ENCODE data around the gene GABRP. TPM values are rescaled to one million over a fixed set of nuclear protein-coding genes. Genes with fewer than 3 reads are reported as not detected.
A peak's percentile ranks its signal among the peaks of the same experiment; 100 is the strongest.

GABRP gene
- total RNA-seq, 6 experiments from 2014 or later, result not detected

- no peak for TF ChIP-seq CTCF (IDR thresholded peaks at IDR 0.05)
- Mint-ChIP-seq H3K9me3 (peaks cover 29% of the 10 kb centered on the region), H3K4me1 (ENCODE audit: low read depth) (peaks cover 20% of the 10 kb centered on the region), H3K27me3 (ENCODE audit: insufficient read depth) (no peaks in the 10 kb centered on the region; the same call in 1 of the 2 replicates), H3K27ac (peak overlapping the region; percentile 64; the same call in 1 of the 2 replicates), H3K4me3 (peak overlapping the region; percentile 83), H3K36me3 (ENCODE audit: low read depth) (peaks cover 14% of the 10 kb centered on the region)
- no peak for DNase-seq
Observed at GRCh38 chr5:170860818-170861666, 77.5 kb downstream of the GABRP start.

DNA sequence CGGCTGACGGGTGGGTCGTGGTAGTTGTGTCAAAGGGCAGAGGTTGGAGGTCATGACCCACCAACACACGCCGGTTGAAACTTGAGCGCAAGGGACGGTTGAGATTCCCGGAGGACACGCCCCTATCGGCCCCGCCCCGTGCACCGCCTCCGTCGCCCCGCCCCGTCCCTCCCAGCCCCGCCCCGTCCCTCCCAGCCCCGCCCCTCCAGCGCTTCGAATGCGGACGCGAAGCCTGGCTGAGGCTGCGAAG is 78.1 kb downstream of the GABRP start:
- no peaks in the 10 kb centered on the region; the same call in 1 of the 2 replicates for H3K27me3 Mint-ChIP-seq (ENCODE audit: insufficient read depth)
- no peak for DNase-seq
- H3K27ac Mint-ChIP-seq, result no peak overlapping the region
- H3K4me3 Mint-ChIP-seq, result peak overlapping the region; percentile 83
- H3K4me1 Mint-ChIP-seq (ENCODE audit: low read depth), result peaks cover 20% of the 10 kb centered on the region
- peaks cover 14% of the 10 kb centered on the region for H3K36me3 Mint-ChIP-seq (ENCODE audit: low read depth)
- TF ChIP-seq CTCF (IDR thresholded peaks at IDR 0.05), result no peak
- peaks cover 29% of the 10 kb centered on the region for H3K9me3 Mint-ChIP-seq

DNA sequence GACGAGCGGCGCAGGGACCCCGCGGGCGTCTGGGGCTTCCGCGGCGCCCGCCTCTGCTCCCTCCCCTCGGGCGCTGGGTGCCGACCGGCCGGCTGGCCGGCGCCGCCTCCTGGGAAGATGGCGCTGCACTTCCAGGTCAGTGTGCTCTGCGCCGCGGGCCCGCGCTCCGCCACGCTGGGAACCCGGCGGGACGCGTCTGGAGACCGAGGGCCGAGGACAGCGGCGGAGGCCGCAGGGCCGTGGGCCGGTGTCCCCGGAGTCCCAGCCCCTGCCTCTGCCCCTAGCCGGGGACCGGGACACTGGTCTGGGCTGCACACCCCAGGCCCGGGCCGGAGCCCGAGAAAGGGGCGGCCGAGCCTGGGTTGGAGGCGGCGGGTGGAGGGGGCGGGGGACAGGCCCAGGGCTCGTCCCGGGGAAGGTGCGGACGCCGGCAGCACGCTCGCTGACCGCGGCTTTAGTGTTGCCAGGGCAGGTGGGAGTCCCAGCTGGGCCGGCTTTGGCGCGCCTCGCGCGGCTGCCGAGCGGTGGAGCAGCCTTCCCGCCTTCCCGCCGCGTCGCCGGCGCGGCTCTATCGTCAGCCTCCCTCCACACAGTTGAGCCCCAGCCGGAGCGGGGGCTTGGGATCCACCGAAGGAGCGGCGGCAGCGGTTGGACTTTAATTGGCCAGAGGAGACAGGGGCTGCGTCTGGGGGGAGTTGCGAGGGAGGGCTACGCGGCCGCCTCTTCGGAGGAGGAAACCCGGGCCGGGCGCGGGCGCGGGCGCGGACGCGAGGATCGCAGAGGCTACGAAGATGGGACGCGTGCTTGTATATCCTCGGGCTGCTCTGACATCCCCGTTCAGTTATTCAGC is 78.6 kb downstream of the GABRP start, which contains the start of gene RANBP17:
Gene RANBP17 (plus strand): TSS at position 102 of the 850 bp plus-strand sequence.
- peaks cover 29% of the 10 kb centered on the region for H3K9me3 Mint-ChIP-seq
- peak; percentile 30; the same call in 1 of the 2 replicates for TF ChIP-seq CTCF (IDR thresholded peaks at IDR 0.05)
- peak within 1 kb of the TSS; percentile 83 for H3K4me3 Mint-ChIP-seq
- H3K27ac Mint-ChIP-seq, result peak within 1 kb of the TSS; percentile 64
- H3K27me3 Mint-ChIP-seq (ENCODE audit: insufficient read depth), result no peaks in the 10 kb centered on the region; the same call in 1 of the 2 replicates
- H3K4me1 Mint-ChIP-seq (ENCODE audit: low read depth), result peaks cover 20% of the 10 kb centered on the region
- H3K36me3 Mint-ChIP-seq (ENCODE audit: low read depth), result peaks cover 14% of the 10 kb centered on the region
- peak; percentile 30 for DNase-seq

DNA sequence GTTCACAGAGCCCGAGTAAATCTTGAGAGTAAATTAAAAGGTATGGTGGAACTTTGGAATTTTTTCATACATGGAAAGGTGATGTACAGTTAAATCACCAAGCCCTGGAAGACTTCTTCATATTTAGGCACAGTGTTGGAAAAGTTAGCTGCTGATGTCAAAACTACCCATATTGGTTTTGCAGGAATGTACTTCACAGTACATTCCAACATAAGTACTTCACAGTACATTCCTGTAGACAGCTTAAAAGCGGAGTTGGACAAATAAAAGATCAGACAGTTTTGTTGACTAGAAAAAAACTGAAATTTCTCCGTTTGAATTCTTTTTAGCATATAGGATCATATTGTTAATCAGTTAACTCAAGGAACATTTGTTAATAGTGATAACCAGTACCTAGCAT is 80.1 kb downstream of the GABRP start:
- TF ChIP-seq CTCF (IDR thresholded peaks at IDR 0.05), result no peak
- Mint-ChIP-seq H3K4me1 (ENCODE audit: low read depth) (peaks cover 20% of the 10 kb centered on the region), H3K4me3 (peak overlapping the region; percentile 83; the same call in 1 of the 2 replicates), H3K27me3 (ENCODE audit: insufficient read depth) (no peaks in the 10 kb centered on the region; the same call in 1 of the 2 replicates), H3K9me3 (peaks cover 27% of the 10 kb centered on the region), H3K27ac (peak overlapping the region; percentile 12; the same call in 1 of the 2 replicates), H3K36me3 (ENCODE audit: low read depth) (peaks cover 14% of the 10 kb centered on the region)
- peak; percentile 24 for DNase-seq

Other genes with a start within 250 kb of the GABRP start
- gene RANBP17, start 78.3 kb downstream of the GABRP start, total RNA-seq (2021; fragmentation: NEBNext Ultra II Directional; extraction: Animal tissue kit (Norgen Biotek cat#: 25700)), result 1 to 10 TPM; 3.3 to 7.2 (median 4.9) TPM

Measured in HFFc6 (cell line).